HG03139 (cell line): ENCODE measurements around the gene ARHGAP18.

Experiments used
- ATAC-seq: cut with Tn5 transposase; IDR thresholded peaks from one replicate; pipeline ENCODE4 v1.9.1; 2021; ENCODE audit not compliant: unreplicated experiment

ARHGAP18 gene

GRCh38 chr6:129645830-129646579 is 64.0 kb downstream of the ARHGAP18 start:
- no peak for ATAC-seq

GRCh38 chr6:129645106-129645829 is 64.7 kb downstream of the ARHGAP18 start:
- no peak for ATAC-seq

GRCh38 chr6:129644567-129645015 is 65.4 kb downstream of the ARHGAP18 start:
- no peak for ATAC-seq

GRCh38 chr6:129643968-129644367 is 66.0 kb downstream of the ARHGAP18 start:
- ATAC-seq = no peak

- no peak for ATAC-seq
Observed at GRCh38 chr6:129643176-129643575, 66.8 kb downstream of the ARHGAP18 start.

GRCh38 chr6:129642322-129642721 is 67.7 kb downstream of the ARHGAP18 start:
- no peak for ATAC-seq

- no peak for ATAC-seq
Observed at GRCh38 chr6:129641344-129641743, 68.6 kb downstream of the ARHGAP18 start.

GRCh38 chr6:129638686-129639085 is 71.3 kb downstream of the ARHGAP18 start:
- ATAC-seq = no peak

- ATAC-seq = no peak
Observed at GRCh38 chr6:129638055-129638684, 71.8 kb downstream of the ARHGAP18 start.

GRCh38 chr6:129637340-129638054 is 72.5 kb downstream of the ARHGAP18 start:
- ATAC-seq = no peak

GRCh38 chr6:129635396-129636130 is 74.4 kb downstream of the ARHGAP18 start:
- no peak for ATAC-seq

- ATAC-seq = no peak
Observed at GRCh38 chr6:129634411-129635230, 75.4 kb downstream of the ARHGAP18 start.

- ATAC-seq = no peak
Observed at GRCh38 chr6:129633529-129633928, 76.4 kb downstream of the ARHGAP18 start.

GRCh38 chr6:129632172-129632613 is 77.8 kb downstream of the ARHGAP18 start:
- ATAC-seq = no peak

GRCh38 chr6:129631070-129631469 is 78.9 kb downstream of the ARHGAP18 start:
- ATAC-seq = no peak

GRCh38 chr6:129630596-129630995 is 79.4 kb downstream of the ARHGAP18 start:
- no peak for ATAC-seq

- ATAC-seq = no peak
Observed at GRCh38 chr6:129628101-129628815, 81.7 kb downstream of the ARHGAP18 start.

GRCh38 chr6:129624488-129624887 is 85.5 kb downstream of the ARHGAP18 start:
- no peak for ATAC-seq
